A549 (cell line): ENCODE data around the gene PTPRN2. TPM values are rescaled to one million over a fixed set of nuclear protein-coding genes. Genes with fewer than 3 reads are reported as not detected.

Source experiments
- ATAC-seq, 2 experiments: fragments of 200-7000 bp in 1 of 2; fragments of >200 bp in 1 of 2; cut with Nextera tagmentation in 1 of 2; cut with Tn5 transposase in 1 of 2; 3 replicates each; pipeline versions ENCODE4 v1.8.0 to v1.9.1; 2018 to 2020; ENCODE audit warnings: mild to moderate bottlenecking in 1 of 2, moderate library complexity in 1 of 2
- CTCF ChIA-PET: fragments of 300-600 bp; sonication (Branson Sonifier 250); formaldehyde crosslinking; extraction: SDS; loops from one replicate; lab custom pipeline; 2021; ENCODE audit warnings: antibody characterized with exemption, inconsistent platforms; lab: Yijun Ruan, JAX
- POLR2A ChIA-PET: fragments of 350-600 bp; formaldehyde crosslinking; extraction: SDS; loops from one replicate; lab custom pipeline; 2021; ENCODE audit warnings: antibody characterized with exemption, inconsistent platforms; lab: Yijun Ruan, JAX
- DNase-seq, 2 experiments: peaks; one replicate each; pipeline versions ENCODE4 v3.0.0 to v3.0.0-alpha.2; 2011 to 2016; ENCODE audit warnings: low read depth in 1 of 2, low spot score in 1 of 2
- FAIRE-seq: peaks from 2 replicates; lab custom pipeline; 2011; peaks lifted over from hg19 to GRCh38; lab: Jason Lieb, UNC
- H3K27ac ChIP-seq, 2 experiments: fragments of >200 bp; sonication (Bioruptor Twin); formaldehyde crosslinking; 3 replicates each; pipeline ENCODE4 v1.5.1; 2016 to 2017
- H3K4me1 ChIP-seq: fragments of >200 bp; sonication (Bioruptor Twin); formaldehyde crosslinking; 3 replicates; pipeline ENCODE4 v1.6.1; 2016
- H3K4me2 ChIP-seq: fragments of >200 bp; sonication (Bioruptor Twin); formaldehyde crosslinking; 3 replicates; pipeline ENCODE4 v1.6.1; 2016
- H3K4me3 ChIP-seq: fragments of >200 bp; sonication (Bioruptor Twin); formaldehyde crosslinking; 3 replicates; pipeline ENCODE4 v1.5.1; 2016
- H3K9me3 ChIP-seq: fragments of >200 bp; sonication (Bioruptor Twin); formaldehyde crosslinking; 3 replicates; pipeline ENCODE4 v1.6.1; 2016
- EHMT2 ChIP-seq: fragments of 200-600 bp; sonication (generic); IDR thresholded peaks from 2 replicates; pipeline ENCODE4 v1.6.1; 2016; ENCODE audit warnings: antibody characterized with exemption, low read depth, mild to moderate bottlenecking, moderate library complexity
- FOSB ChIP-seq: fragments of 250-450 bp; sonication (Bioruptor Pico); IDR thresholded peaks from 2 replicates; pipeline ENCODE4 v1.5.0; 2020; ENCODE audit warnings: mild to moderate bottlenecking, moderate library complexity
- FOXS1 ChIP-seq: fragments of 250-450 bp; sonication (Bioruptor Pico); IDR thresholded peaks from 2 replicates; pipeline ENCODE4 v1.5.0; 2020; ENCODE audit warnings: mild to moderate bottlenecking, moderate library complexity
- HDAC2 ChIP-seq: fragments of 200-600 bp; sonication (generic); IDR thresholded peaks from 2 replicates; pipeline ENCODE4 v1.6.1; 2016
- HOXA7 ChIP-seq: fragments of 250-450 bp; sonication (Bioruptor Pico); IDR thresholded peaks from 2 replicates; pipeline ENCODE4 v1.5.0; 2020; ENCODE audit warnings: mild to moderate bottlenecking, moderate library complexity
- KDM5A ChIP-seq: fragments of 200-600 bp; sonication (generic); IDR thresholded peaks from 2 replicates; pipeline ENCODE4 v1.6.1; 2016; ENCODE audit warnings: antibody characterized with exemption, mild to moderate bottlenecking
- MYC ChIP-seq: IDR thresholded peaks from 2 replicates; pipeline ENCODE4 v1.6.1; 2012; ENCODE audit warnings: mild to moderate bottlenecking, inconsistent platforms, low read length, improper control_type of control experiment, borderline replicate concordance
- POLR2A ChIP-seq: IDR thresholded peaks from 2 replicates; pipeline ENCODE4 v1.6.1; 2012; ENCODE audit warnings: mild to moderate bottlenecking, low read length
- POLR2AphosphoS2 ChIP-seq: conservative IDR thresholded peaks from 2 replicates; pipeline ENCODE4 v1.6.1; 2012; ENCODE audit warnings: low read length, improper control_type of control experiment, inconsistent platforms
- RARB ChIP-seq: fragments of 250-450 bp; sonication (Bioruptor Pico); IDR thresholded peaks from 2 replicates; pipeline ENCODE4 v1.8.0; 2021; ENCODE audit warnings: mild to moderate bottlenecking, moderate library complexity
- SREBF2 ChIP-seq: fragments of 450-650 bp; IDR thresholded peaks from 2 replicates; pipeline ENCODE4 v1.6.1; 2014; ENCODE audit warnings: mild to moderate bottlenecking, moderate library complexity
- ZSCAN20 ChIP-seq: fragments of 250-450 bp; sonication (Bioruptor Pico); IDR thresholded peaks from 2 replicates; pipeline ENCODE4 v1.8.0; 2022; ENCODE audit warnings: mild to moderate bottlenecking, moderate library complexity
- WGBS: methylation state at CpG from one replicate; pipeline ENCODE4 v1.1.6; 2017; ENCODE audit errors: missing lambda C conversion rate; 5-methylcytosine and 5-hydroxymethylcytosine counted together
- polyA plus RNA-seq, 4 experiments: library from polyadenylated mRNA; depleted of rRNA in 3 of 4; stranded (reverse); fragments of >200 nt; fragmentation: RNase III in 1 of 4; extraction: RNeasy Plus Mini Kit Qiagen cat#74134 plus additional on column Dnase treatment in 1 of 4; gene quantifications; 2 replicates in 3 of 4; 3 replicates in 1 of 4; pipeline ENCODE4 v1.2.3, GENCODE V29; 2011 to 2017
- TF ChIP-seq, protein P1 (sequence below): IDR thresholded peaks from 2 replicates; pipeline ENCODE4 v1.6.1; 2012
- TF ChIP-seq, protein P2 (sequence below): fragments of 250-450 bp; sonication (Bioruptor Pico); IDR thresholded peaks from 2 replicates; pipeline ENCODE4 v1.5.0; 2020; ENCODE audit warnings: low read depth, mild to moderate bottlenecking, moderate library complexity

Gene PTPRN2
- polyA plus RNA-seq, 2 of the 4 experiments (the other 2 are of a cell fraction), result 0.41 to 1.2 TPM

DNA sequence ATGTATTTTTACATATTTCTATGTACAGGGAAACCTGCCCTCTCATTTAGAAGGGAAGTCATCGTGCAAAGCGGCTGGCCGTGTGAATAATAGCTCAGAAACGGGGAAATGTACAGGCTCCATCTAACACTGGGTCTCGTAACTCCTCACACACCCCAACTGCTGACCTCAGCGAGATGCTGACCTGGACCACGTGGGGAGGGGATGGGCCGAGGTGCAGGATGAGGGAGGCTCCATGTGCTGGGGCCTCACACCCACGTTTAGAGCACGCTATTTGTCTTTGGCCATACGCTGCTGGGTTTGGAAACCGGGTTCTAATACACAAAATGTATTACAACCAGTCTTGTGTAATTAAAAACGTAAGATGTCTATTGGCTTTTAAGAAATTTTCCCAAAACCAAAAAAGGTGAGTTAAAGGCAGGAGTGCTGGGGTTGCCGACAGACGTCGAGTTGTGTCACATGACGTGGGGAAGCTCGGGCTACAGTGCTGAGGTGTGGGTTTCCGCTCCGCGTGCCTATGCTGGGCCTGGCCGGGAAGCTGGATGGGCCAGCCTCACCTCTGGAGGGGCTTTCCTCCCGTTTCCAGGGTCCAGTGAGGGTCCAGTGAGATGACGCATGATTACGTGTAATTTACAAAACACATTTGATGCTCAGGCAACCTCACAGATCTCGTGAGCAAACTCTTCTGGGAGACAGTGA lies 1035.2 kb downstream of the PTPRN2 start:
- no peak overlapping the region for H3K4me2 ChIP-seq
- FAIRE-seq (no peak), DNase-seq (no peak)
- TF ChIP-seq POLR2A (no peak), HDAC2 (no peak)
- TF ChIP-seq, protein P1, sequence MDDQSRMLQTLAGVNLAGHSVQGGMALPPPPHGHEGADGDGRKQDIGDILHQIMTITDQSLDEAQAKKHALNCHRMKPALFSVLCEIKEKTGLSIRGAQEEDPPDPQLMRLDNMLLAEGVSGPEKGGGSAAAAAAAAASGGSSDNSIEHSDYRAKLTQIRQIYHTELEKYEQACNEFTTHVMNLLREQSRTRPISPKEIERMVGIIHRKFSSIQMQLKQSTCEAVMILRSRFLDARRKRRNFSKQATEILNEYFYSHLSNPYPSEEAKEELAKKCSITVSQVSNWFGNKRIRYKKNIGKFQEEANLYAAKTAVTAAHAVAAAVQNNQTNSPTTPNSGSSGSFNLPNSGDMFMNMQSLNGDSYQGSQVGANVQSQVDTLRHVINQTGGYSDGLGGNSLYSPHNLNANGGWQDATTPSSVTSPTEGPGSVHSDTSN, result no peak
- TF ChIP-seq, all 56 proteins: peak for 0
- ChIA-PET POLR2A (no interaction called here), CTCF (no interaction called here)
- ATAC-seq, result no peak
- WGBS, result 72% methylated on average over 25 of the region's 26 CpGs
- H3K9me3 ChIP-seq, result no peaks in the 10 kb centered on the region
- H3K27ac ChIP-seq, result no peak overlapping the region
- H3K4me3 ChIP-seq, result no peak overlapping the region
- H3K4me1 ChIP-seq, result peaks cover 8% of the 10 kb centered on the region; the same call in 1 of the 3 replicates

DNA sequence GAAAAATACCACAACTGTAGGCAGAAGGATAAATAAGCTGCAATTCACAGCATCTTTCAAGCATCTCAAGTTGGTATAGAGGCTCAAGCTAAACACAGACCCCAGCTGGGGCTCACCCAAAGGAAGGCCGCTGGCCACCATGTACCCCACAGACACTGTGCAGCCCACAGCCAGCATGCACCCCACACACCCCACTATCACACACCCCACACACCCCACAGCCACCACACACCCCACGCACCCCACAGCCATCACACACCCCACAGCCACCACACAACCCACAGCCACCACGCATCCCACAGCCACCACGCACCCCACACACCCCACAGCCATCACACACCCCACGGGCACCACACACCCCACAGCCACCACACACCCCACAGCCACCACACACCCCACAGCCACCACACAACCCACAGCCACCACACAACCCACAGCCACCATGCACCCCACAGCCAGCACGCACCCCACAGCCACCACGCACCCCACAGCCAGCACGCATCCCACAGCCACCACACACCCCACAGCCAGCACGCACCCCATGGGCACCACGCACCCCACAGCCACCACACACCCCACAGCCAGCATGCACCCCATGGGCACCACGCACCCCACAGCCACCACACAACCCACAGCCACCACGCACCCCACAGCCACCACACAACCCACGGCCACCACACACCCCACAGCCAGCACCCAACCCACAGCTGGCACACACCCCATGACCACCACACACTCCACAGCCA lies 1036.1 kb downstream of the PTPRN2 start:
- Histone ChIP-seq H3K27ac (no peak overlapping the region), H3K4me1 (peaks cover 8% of the 10 kb centered on the region; the same call in 1 of the 3 replicates), H3K4me3 (no peak overlapping the region), H3K9me3 (no peaks in the 10 kb centered on the region), H3K4me2 (no peak overlapping the region)
- CTCF ChIA-PET, result no interaction called here
- 61% methylated on average over 6 of the region's 13 CpGs for WGBS
- ATAC-seq (no peak), DNase-seq (no peak), FAIRE-seq (no peak)
- POLR2A ChIA-PET, result no interaction called here
- TF ChIP-seq, protein P2, sequence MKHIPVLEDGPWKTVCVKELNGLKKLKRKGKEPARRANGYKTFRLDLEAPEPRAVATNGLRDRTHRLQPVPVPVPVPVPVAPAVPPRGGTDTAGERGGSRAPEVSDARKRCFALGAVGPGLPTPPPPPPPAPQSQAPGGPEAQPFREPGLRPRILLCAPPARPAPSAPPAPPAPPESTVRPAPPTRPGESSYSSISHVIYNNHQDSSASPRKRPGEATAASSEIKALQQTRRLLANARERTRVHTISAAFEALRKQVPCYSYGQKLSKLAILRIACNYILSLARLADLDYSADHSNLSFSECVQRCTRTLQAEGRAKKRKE (CRISPR knock-in tag), result no peak
- TF ChIP-seq FOSB, result no peak
- no peak for TF ChIP-seq MYC
- no peak for TF ChIP-seq POLR2AphosphoS2
- TF ChIP-seq SREBF2, result no peak
- TF ChIP-seq HOXA7 (CRISPR knock-in tag), result no peak
- TF ChIP-seq EHMT2, result no peak
- TF ChIP-seq KDM5A, result no peak
- TF ChIP-seq FOXS1, result no peak

DNA sequence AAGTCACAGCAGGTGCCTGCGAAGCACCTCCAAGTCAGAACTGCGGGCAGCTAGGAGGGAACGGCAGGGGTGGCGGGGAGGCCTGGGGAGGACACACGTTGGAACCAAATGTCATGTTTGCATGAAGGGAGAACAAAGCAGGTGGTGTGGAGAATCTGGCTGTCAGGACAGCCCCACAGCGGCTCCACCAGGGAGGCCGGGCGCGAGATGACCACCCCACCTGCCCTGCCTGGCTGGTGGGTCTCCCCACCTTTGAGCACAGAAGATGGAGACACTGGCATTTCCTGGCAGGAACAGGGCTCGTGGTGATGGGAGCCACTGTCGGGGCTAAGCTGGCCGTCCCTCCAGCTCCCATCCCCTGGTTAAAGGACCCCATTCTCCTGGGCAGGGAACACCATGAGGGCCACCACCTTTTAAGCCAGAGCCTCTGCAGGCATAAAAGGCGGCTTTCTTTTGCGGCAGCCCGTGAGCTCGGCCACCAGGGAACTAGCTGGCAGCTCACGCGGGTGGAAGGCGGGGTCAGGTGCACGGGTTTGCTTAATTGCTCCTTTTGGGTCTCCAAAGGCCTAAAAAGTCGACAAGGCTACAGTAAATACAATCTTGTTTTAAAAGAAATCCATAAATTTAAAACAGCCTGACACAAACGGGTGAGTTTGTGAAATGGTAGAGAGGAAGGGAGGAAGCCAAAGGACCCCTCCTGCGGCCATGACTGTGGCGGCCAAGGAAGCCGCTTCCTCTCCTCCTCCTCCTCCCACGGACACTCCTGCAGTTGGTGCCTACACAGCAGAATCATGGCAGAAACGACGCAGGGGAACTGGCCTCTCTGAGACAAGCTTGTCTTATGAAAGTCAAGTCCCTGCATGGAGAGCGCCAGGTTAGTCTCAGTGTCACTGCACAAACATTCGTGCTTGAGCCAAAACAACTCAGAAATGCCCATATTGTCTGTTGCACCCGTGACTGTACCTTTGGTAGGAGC lies 1037.0 kb downstream of the PTPRN2 start:
- TF ChIP-seq RARB (CRISPR knock-in tag), result no peak
- TF ChIP-seq, protein P2 (CRISPR knock-in tag), result no peak
- TF ChIP-seq ZSCAN20, result no peak
- Histone ChIP-seq H3K4me2 (no peak overlapping the region), H3K9me3 (no peaks in the 10 kb centered on the region), H3K27ac (no peak overlapping the region), H3K4me1 (peaks cover 5% of the 10 kb centered on the region; the same call in 1 of the 3 replicates), H3K4me3 (no peak overlapping the region)
- ChIA-PET POLR2A (no interaction called here), CTCF (no interaction called here)
- WGBS, result 68% methylated on average over 31 of the region's 31 CpGs
- DNase-seq (no peak), FAIRE-seq (no peak), ATAC-seq (no peak)
